HFF-Myc (cell line): Measurements from ENCODE around the gene CD200.
"Not testable (repeated sequence)": the region's sequence is repeated elsewhere in the genome, so short reads cannot be mapped to it uniquely, and the experiment has no call there.

ENCODE experiments used
- DNase-seq: peaks from one replicate; pipeline ENCODE4 v3.0.0-alpha.2; 2011; ENCODE audit warnings: low read depth; ENCODE audit errors: extremely low read depth
- H3K4me3 ChIP-seq: replicated peaks from 2 replicates; pipeline ENCODE4 v1.5.1; 2011; ENCODE audit warnings: low read depth, mild to moderate bottlenecking, control low read depth, low read length
- TF ChIP-seq, protein P1 (sequence below): IDR thresholded peaks from 2 replicates; pipeline ENCODE4 v1.5.1; 2012; ENCODE audit warnings: mild to moderate bottlenecking, low read depth, low read length, control low read depth; ENCODE audit errors: missing control alignments

The CD200 gene

DNA sequence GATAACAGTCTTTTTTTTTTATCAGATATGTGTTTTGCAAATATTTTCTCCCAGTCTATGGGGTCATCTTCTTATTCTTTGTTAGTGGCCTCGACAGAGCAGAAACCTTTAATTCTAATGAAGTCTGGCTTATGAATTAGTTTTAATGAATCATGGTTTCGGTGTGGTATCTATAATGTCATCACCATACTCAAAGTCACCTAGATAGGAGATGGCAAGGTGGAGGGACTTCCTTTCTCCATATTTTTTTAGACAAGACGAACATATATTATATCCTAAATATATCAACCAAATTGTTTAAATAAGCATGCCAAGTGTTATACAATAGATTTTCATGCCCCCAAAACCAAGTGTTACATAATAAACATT, 60.4 kb downstream of the CD200 start:
- TF ChIP-seq, protein P1, sequence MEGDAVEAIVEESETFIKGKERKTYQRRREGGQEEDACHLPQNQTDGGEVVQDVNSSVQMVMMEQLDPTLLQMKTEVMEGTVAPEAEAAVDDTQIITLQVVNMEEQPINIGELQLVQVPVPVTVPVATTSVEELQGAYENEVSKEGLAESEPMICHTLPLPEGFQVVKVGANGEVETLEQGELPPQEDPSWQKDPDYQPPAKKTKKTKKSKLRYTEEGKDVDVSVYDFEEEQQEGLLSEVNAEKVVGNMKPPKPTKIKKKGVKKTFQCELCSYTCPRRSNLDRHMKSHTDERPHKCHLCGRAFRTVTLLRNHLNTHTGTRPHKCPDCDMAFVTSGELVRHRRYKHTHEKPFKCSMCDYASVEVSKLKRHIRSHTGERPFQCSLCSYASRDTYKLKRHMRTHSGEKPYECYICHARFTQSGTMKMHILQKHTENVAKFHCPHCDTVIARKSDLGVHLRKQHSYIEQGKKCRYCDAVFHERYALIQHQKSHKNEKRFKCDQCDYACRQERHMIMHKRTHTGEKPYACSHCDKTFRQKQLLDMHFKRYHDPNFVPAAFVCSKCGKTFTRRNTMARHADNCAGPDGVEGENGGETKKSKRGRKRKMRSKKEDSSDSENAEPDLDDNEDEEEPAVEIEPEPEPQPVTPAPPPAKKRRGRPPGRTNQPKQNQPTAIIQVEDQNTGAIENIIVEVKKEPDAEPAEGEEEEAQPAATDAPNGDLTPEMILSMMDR, result no peak
- no peak for DNase-seq
- no peak overlapping the region for H3K4me3 ChIP-seq

DNA sequence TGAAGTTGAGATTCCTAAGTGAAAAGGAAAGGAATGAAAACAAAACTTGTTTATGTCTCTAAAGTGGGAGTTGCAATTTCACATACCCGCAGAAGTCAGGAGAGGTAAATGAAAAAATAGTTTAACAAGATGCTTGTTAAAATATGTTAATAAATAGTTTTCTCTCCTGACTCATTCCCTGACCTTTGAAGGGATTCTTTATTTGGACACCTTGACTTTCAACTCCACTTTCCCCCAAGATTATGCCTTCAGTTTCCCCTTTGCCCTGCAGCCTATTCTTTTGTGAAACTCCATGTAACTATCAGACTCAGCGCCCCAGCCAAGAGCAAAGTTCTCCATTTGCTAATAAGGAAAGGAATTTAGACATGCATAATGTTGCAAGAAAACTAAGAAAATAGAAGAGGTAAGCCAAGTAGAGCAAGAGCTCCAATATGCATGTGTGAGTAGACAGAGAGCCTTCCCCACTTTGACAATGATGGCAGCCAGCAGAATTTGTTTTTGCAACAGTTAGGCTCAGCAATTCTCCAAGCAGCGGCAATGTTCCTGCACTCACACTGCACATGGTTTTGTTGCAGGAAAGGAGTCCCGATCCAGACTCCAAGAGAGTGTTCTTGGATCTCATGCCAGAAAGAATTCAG, 61.2 kb downstream of the CD200 start:
- TF ChIP-seq, protein P1, result no peak

DNA sequence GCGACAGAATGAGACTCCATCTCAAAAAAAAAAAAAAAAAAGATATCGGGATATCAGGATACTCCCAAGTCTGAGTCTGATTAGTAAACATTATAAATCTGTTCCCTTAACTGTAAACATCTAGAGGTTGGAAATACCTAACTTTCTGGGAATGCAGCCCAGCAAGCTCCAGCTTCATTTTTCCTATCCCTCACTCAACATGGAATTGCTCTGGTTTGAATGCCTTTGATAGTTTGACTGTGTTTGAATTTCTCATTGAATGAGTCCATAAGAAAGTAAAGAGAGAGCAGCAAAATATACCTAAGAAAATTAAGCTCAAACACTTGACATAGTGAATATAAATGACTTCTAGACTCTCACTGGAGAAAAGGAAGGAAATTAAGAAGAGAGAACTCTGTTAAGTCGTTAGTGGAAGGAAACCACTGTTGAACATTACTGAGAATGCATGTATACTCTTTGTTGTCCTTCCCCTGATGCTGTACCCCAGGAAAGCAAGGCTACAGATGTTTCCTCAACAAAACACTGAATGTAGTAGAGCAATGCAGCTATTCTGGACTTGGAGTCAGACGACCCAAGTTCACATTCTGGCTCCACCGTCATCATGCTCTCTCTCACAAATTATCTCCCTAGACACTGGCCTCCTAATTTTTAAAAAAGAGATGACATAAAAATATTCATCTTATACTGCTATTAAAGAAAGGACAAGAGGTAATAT, 62.4 kb downstream of the CD200 start:
- no peak overlapping the region for H3K4me3 ChIP-seq
- TF ChIP-seq, protein P1, result no peak
- no peak for DNase-seq

More for the DNA sequence above, 61.2 kb downstream of the CD200 start:
- no peak for DNase-seq
- no peak overlapping the region for H3K4me3 ChIP-seq

DNA sequence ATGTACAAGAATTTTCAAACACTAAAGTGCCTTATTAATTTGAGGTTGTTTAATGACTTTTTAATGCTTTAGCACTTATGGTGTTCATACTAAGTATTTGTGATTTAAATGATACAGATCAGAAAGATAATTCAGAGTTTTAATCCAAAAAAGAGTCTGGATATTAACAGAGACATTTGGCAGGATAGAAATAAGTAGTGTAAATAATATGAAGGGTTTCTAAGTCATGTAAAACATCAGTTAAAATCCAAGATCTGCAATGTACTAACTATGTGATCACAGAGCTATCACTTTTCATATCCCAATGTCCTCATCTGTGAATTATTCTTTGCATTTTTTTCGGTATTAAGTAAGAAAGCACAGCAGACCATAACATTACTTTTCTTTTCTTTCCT, 62.9 kb downstream of the CD200 start:
- TF ChIP-seq, protein P1, result no peak
- no peak overlapping the region for H3K4me3 ChIP-seq
- no peak for DNase-seq

DNA sequence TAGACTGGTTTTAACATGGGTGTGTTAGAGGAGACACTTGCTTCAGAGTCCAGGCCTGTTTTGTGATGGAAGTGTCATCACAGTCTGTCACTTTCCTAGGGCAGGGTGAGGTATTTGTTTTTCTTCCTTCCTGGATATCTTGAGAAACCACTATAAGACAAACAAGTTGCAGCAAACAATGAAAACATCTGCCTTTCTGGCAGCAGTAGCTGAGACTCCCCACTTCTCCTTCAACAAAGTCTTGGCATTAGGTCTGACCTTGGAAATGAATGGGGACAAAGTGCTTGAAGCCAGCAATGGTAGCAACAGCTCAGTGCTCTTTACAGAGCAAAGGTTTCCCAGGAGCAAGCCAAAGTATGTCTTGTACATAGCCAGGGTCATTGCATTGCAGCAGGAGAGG, 64.6 kb downstream of the CD200 start:
- H3K4me3 ChIP-seq, result no peak overlapping the region
- TF ChIP-seq, protein P1, result no peak
- DNase-seq, result no peak

DNA sequence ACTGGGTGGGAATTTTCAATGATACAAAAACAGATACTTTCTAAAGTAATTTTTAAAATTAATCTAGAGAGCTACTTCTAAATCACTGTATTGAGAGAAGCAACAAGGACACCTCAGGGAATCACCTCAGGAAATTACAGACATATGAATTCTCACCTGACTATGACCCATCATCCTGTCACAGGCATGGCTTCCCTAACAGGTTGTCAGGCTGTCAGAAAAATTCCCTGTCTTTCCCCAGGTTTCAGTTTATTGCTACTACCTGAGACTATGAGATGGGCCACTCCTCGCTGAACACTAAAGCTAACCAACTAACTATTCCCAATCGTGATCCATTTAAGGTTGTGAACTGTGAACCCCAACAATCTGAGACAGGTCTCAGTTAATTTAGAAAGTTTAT, 66.1 kb downstream of the CD200 start:
- DNase-seq, result no peak
- H3K4me3 ChIP-seq, result no peak overlapping the region
- TF ChIP-seq, protein P1, result no peak

DNA sequence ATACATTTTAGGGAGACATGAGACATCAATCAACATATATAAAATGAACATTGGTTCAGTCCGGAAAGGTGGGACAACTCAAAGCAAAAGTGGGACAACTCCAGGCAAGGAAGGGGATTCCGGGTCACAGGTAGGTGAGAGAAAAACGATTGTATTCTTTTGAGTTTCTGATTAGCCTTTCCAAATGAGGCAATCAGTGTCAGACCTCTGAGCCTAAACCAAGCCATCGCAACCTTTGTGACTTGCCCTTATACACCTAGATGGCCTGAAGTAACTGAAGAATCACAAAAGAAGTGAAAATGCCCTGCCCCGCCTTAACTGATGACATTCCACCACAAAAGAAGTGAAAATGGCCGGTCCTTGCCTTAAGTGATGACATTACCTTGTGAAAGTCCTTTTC, 66.6 kb downstream of the CD200 start:
- not testable (repeated sequence) for DNase-seq, H3K4me3 ChIP-seq

DNA sequence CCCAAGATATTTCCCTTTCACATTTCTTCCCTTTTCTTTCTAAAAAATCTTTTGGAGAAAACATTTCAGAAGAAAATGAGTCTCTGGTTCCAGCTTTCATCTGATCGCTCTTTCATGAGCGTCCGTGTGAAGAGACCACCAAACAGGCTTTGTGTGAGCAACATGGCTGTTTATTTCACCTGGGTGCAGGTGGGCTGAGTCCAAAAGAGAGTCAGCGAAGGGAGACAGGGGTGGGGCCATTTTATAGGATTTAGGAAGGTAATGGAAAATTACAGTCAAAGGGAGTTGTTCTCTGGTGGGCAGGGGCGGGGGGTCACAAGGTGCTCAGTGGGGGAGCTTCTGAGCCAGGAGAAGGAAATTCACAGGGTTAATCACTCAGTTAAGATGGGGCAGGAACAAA, 67.4 kb downstream of the CD200 start:
- not testable (repeated sequence) for H3K4me3 ChIP-seq

More for the DNA sequence above, 67.4 kb downstream of the CD200 start:
- not testable (repeated sequence) for DNase-seq
